ENCODE measurements around the gene KRT6C.
"Not testable (repeated sequence)": the region's sequence is repeated elsewhere in the genome, so short reads cannot be mapped to it uniquely, and the experiment has no call there.

KRT6C gene

DNA sequence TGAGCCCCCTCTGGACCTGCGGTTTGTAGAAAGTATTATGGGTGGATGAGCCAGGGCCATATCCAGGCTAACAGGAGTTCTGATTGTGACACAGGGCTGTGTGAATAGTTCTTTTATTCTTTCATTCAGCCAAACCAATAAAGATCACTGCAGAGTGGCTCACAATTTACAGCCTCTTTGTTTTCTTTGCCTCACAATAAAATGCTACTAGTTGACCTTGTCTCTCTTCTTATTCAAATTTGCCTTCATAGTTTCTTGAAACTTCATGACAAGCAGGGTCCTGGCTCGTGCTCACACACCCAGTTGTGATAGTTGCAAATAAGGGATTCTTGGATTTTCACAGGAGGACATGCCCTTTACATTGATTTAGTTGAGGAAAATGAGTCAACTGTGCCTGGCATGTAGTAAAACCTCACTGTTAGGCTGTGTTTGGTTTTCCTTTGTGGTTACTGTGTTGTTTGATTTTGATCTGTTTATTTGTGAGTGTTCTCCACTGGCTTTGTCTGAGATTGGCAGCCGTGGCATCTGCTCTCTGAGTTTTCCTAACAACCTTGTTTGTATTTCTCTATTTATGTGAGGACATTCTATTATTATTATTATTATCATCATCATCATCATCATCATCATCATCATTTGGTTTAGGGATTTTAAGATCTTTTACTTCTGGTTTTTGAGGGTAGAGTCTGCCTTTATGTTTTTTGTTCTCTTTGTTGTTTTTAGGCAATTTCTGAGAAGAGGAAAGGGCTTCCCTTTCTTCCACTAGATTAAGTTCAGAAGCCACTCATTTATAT lies 19.0 kb downstream of the KRT6C start:
- DNase-seq = no peak

- DNase-seq = no peak
These were observed 21.5 kb downstream of the KRT6C start, which contains the start of gene KRT6B for GRCh38 chr12:52452101-52452500. Gene KRT6B (minus strand): TSS chr12:52452146. CDS start chr12:52452078, 68 bp downstream.

DNA sequence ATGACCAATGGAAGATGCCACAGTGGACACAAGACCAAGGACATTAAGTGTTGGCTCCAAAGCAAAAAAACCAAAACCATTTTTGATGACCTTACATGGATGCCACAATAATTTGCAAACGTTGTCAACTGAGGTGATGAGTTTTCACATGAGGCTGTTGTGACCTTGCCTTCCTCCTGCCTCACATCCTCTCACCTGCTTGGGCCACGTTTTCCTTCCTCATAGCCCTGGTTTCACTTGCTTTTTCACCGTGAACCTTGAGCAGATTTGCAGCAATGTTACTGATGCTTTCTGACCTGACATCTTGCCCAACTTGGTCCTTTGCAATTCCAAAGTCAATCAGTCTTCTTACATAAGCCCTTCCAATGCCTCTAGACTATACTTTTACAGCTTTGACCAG lies 25.4 kb downstream of the KRT6C start:
- no peak for DNase-seq

DNA sequence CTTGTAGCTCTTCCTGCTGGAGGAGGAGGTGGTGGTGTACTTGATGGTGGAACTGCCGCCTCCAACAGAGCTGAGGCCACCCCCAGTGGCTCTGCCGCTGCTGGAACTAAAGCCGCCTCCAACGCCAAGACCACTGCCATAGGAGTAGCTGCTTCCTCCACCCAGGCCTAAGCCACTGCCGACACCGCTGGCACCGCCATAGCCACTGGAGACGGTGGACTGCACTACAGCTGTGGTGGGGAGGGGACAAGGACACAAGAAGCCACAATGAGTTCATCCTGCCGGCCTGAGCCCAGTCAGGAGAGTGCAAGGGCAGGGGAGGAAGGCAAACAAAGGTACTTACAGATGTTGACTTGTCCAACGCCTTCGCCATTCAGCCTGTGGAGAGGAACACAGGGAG lies 26.4 kb downstream of the KRT6C start:
- not testable (repeated sequence) for DNase-seq

- no peak for DNase-seq
These were observed 27.1 kb downstream of the KRT6C start for GRCh38 chr12:52446367-52447045.

GRCh38 chr12:52445876-52446275 lies 27.7 kb downstream of the KRT6C start:
- no peak for DNase-seq

DNA sequence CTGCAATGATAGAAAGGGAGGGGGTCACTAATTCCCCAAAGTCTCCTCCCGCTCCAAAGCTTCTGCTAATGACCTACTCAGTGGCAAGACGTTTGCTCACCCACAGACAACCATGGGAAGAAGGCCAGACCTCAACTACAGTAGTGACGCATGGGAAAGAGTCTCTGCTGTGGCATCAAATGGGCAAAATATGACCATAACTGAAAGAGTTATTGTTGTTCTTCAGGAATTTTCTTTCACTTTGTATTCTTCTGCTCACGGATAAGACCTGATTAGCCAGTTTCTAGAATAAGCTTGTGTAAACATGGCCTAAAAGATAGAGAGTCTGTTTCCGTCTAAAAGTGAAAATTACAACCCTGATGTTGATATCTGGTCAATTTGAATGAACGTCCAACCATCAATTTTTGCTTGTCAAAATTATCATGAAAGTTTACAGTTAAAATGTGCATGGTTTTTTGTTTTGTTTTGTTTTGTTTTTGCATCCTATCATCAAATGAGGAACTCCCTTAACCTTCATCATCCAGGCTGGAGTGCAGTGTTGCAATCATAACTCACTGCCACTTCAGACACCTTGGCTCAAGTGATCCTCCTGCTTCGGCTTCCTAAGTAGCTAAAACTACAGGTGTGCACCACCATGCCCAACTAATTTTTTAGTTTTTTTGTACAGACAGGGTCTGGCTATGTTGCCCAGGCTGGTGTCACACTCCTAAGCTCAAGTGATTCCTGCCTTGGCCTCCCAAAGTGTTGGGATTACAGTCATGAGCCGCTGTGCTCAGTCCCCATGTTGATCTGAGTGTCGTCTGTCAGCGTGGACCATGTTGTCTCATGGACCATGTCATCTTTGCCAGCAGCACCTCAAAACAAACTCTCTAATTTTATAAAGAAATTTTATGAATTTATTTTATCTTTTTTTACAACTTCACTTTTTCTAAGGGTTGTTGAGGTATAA lies 28.7 kb downstream of the KRT6C start:
- no peak for DNase-seq

DNA sequence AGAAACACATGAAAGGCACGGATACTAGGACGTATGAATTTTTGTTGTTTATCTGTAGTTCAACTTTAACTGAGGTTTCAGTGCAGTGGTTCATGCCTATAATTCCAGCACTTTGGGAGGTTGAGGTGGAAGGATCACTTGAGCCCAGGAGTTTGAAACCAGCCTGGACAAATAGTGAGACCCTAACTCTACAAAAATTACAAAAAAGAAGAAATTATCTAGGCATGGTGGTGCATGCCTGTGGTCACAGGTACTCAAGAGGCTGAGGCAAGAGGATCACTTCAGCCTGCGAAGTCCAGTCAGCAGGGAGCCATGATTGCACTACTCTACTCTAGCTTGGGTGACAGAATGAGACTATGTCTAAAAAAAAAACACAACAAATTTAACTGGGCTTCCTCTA lies 29.6 kb downstream of the KRT6C start:
- DNase-seq = no peak

DNA sequence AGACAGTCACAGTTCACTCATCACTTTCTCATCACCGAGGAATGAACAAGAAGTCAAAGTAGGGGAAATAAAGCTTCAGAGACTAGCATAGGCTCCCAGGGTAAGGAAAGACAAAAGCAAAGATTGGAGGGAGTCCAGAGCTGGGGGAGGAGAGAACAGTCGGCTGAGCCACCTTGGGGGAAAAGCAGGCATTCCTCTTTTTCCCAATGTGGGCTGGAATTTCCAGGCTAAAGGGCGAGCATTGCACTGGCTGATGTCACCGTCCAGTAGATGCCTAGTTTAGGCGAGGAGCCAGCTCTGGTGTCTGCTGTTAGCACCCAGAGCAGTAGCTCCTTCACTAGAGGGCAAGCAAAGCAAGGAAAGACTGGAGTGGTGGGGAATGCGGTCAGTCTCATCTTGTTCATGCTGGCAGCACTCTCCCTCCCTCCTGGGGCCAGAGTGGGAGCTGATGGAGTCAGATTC lies 31.0 kb downstream of the KRT6C start:
- no peak for DNase-seq

DNA sequence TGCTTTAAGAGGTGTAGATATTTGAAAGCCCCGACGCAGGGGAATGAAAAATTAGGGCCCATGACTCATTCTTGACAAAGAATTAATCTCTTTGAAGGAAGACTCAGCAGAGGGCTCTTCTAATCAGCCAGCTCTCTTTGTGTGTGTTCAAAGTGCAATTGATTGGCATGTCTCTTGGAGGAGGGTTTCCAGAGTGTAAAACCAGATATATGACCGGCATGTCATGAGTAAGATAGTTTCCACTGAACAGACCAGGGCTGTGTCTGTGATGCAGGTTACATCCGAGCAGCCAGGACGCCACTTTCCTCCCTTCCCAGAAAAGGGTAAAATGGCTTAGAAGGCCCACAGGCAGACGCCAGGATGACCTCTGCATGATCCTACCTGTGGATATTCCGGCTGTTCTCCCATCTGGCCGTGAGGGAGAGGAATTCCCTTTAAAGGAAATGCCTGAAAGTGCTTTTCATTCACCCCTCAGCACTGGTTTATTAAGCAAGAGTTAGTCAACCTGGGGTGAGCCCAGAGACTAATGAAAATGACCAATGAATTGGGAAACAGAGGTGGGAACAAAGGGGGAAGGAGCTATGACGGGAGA lies 32.2 kb downstream of the KRT6C start:
- no peak for DNase-seq

DNA sequence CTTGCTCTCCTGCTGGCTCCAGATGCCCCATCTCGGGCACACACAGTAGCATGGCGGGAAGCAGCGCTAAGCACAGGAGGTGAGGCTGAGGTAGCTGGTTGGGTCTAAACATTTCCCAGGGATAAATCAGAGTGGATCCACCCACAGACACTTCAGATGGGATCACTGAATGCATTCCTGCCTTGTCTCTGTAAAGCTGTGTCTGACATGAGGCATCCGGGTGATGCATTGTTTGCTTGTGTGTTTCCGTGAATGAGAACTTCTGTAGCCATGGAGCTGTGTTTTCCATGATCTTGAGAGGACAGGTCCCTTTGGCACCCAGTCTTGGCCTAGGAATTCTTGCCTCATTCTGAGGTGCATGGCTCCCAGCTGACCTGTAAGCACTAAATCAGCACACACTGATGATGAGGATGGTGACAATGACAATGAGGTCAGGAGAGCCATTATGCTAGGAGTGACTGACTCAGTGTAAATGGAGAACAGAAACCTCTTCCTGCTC lies 32.7 kb downstream of the KRT6C start:
- no peak for DNase-seq

- DNase-seq = no peak
These were observed 33.8 kb downstream of the KRT6C start for GRCh38 chr12:52439845-52440244.

- DNase-seq = no peak
These were observed 34.2 kb downstream of the KRT6C start for GRCh38 chr12:52439420-52439819.

GRCh38 chr12:52438305-52439301 lies 35.0 kb downstream of the KRT6C start:
- DNase-seq = no peak

GRCh38 chr12:52437508-52437907 lies 36.1 kb downstream of the KRT6C start:
- no peak for DNase-seq

- no peak for DNase-seq
These were observed 36.7 kb downstream of the KRT6C start for GRCh38 chr12:52436828-52437474.

DNA sequence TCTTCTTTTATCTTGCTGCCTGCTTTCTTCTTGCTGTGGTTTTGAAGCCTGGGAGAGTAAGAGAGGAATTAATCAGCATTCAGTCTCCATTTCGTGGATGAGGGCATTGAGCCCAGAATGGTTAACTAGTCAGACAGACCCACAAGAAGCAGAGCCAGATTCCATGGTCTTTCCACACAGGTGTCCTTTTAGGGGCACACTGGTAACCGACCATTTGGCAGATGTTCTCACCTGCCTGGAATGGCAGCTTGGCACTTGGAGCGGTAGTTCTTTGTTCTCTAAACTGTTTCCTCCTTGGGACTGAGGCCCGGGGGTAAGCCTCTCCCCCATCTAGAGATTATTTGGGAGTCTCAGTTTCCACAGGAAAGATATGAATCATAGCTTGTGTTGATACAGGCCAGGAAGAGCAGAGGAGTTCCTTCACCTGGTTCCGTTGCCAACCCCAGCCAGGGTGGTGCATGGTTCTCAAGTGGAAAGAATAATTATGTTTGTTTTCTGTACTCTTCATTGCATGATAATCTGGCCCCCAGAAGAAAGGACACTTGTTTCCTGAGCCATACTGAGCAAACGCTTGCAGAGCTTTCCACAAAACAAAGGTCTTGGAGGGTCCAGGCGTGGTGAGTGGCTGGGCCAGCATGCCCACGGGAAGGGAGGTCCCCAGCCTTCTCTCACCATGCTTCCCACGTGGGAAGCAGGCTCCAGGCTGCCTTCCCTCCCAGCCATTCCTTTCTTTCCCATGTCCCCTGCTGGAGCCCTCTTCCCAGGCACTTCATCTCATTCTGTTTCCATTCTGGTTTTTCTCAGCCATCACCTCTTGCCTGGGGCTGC lies 37.4 kb downstream of the KRT6C start:
- DNase-seq = no peak

GRCh38 chr12:52435659-52435999 lies 38.0 kb downstream of the KRT6C start:
- no peak for DNase-seq

- no peak for DNase-seq
These were observed 38.7 kb downstream of the KRT6C start for GRCh38 chr12:52434760-52435530.
